Central memory CD8-positive, alpha-beta T cell (primary cell): Measurements from ENCODE around the gene CCNA2.

Experiments used
- ATAC-seq: fragments of 150-1000 bp; cut with Tn5 transposase; replicated peaks from 2 replicates; pipeline ENCODE4 v1.10.0; 2022; ENCODE audit warnings: mild to moderate bottlenecking, moderate FRiP score, moderate number of reproducible peaks; ENCODE audit not compliant: poor library complexity, severe bottlenecking; ENCODE audit errors: extremely low read depth
- DNase-seq, 2 donors: peaks; one replicate each; pipeline ENCODE4 v3.0.0; 2021; ENCODE audit warnings: low spot score in 2 of 2
- H3K27ac Mint-ChIP-seq: one replicate; pipeline ENCODE4 v1.8.0; 2022; ENCODE audit warnings: low read depth, mild to moderate bottlenecking, moderate library complexity, mixed read lengths
- H3K27me3 Mint-ChIP-seq: one replicate; pipeline ENCODE4 v1.8.0; 2022; ENCODE audit warnings: mixed read lengths
- H3K36me3 Mint-ChIP-seq: one replicate; pipeline ENCODE4 v1.8.0; 2022; ENCODE audit warnings: mild to moderate bottlenecking, moderate library complexity, mixed read lengths; ENCODE audit not compliant: insufficient read depth
- H3K4me1 Mint-ChIP-seq: one replicate; pipeline ENCODE4 v1.8.0; 2022; ENCODE audit warnings: mixed read lengths
- H3K4me3 Mint-ChIP-seq: one replicate; pipeline ENCODE4 v1.8.0; 2022; ENCODE audit warnings: mild to moderate bottlenecking, moderate library complexity, mixed read lengths
- H3K9me3 Mint-ChIP-seq: one replicate; pipeline ENCODE4 v1.8.0; 2022; ENCODE audit warnings: mixed read lengths

Gene CCNA2

GRCh38 chr4:121824171-121824527 lies 466 bp upstream of the CCNA2 start:
- H3K4me1 Mint-ChIP-seq: peaks cover 17% of the 10 kb centered on the region
- H3K27me3 Mint-ChIP-seq: no peaks in the 10 kb centered on the region
- peak overlapping the region; percentile 84 for H3K4me3 Mint-ChIP-seq
- ATAC-seq (no peak), DNase-seq (no peak)
- peak overlapping the region; percentile 83 for H3K27ac Mint-ChIP-seq
- peaks cover 4% of the 10 kb centered on the region for H3K36me3 Mint-ChIP-seq
- H3K9me3 Mint-ChIP-seq: no peaks in the 10 kb centered on the region

GRCh38 chr4:121822796-121823504 lies 733 bp downstream of the CCNA2 start:
- Mint-ChIP-seq H3K36me3 (peaks cover 8% of the 10 kb centered on the region), H3K4me1 (peaks cover 17% of the 10 kb centered on the region), H3K27ac (peak overlapping the region; percentile 83), H3K9me3 (no peaks in the 10 kb centered on the region), H3K4me3 (peak overlapping the region; percentile 84), H3K27me3 (no peaks in the 10 kb centered on the region)
- ATAC-seq (peak; percentile 19), DNase-seq (no peak)

GRCh38 chr4:121822047-121822446 lies 1.6 kb downstream of the CCNA2 start:
- peaks cover 17% of the 10 kb centered on the region for H3K4me1 Mint-ChIP-seq
- DNase-seq: no peak
- no peaks in the 10 kb centered on the region for H3K9me3 Mint-ChIP-seq
- no peak for ATAC-seq
- H3K4me3 Mint-ChIP-seq: peak overlapping the region; percentile 84
- peak overlapping the region; percentile 83 for H3K27ac Mint-ChIP-seq
- H3K36me3 Mint-ChIP-seq: peaks cover 12% of the 10 kb centered on the region
- H3K27me3 Mint-ChIP-seq: no peaks in the 10 kb centered on the region

GRCh38 chr4:121819216-121819965 lies 4.3 kb downstream of the CCNA2 start:
- DNase-seq (no peak), ATAC-seq (no peak)
- no peak overlapping the region for H3K4me3 Mint-ChIP-seq
- no peaks in the 10 kb centered on the region for H3K27me3 Mint-ChIP-seq
- peak overlapping the region; percentile 20 for H3K27ac Mint-ChIP-seq
- H3K9me3 Mint-ChIP-seq: no peaks in the 10 kb centered on the region
- peaks cover 21% of the 10 kb centered on the region for H3K36me3 Mint-ChIP-seq
- peaks cover 17% of the 10 kb centered on the region for H3K4me1 Mint-ChIP-seq

- Mint-ChIP-seq H3K9me3 (no peaks in the 10 kb centered on the region), H3K4me1 (peaks cover 12% of the 10 kb centered on the region), H3K27me3 (no peaks in the 10 kb centered on the region), H3K36me3 (peaks cover 23% of the 10 kb centered on the region), H3K27ac (no peak overlapping the region), H3K4me3 (no peak overlapping the region)
- DNase-seq (no peak), ATAC-seq (no peak)
These were observed 5.5 kb downstream of the CCNA2 start for GRCh38 chr4:121818215-121818614.

- no peak for ATAC-seq
- Mint-ChIP-seq H3K4me1 (peaks cover 12% of the 10 kb centered on the region), H3K36me3 (peaks cover 27% of the 10 kb centered on the region)
These were observed 6.0 kb downstream of the CCNA2 start for GRCh38 chr4:121817701-121818100.

GRCh38 chr4:121817006-121817405 lies 6.7 kb downstream of the CCNA2 start:
- H3K27me3 Mint-ChIP-seq: no peaks in the 10 kb centered on the region
- no peak for DNase-seq
- no peaks in the 10 kb centered on the region for H3K9me3 Mint-ChIP-seq
- H3K27ac Mint-ChIP-seq: no peak overlapping the region
- H3K4me1 Mint-ChIP-seq: peaks cover 10% of the 10 kb centered on the region
- peaks cover 31% of the 10 kb centered on the region for H3K36me3 Mint-ChIP-seq
- no peak for ATAC-seq
- no peak overlapping the region for H3K4me3 Mint-ChIP-seq

More at GRCh38 chr4:121817701-121818100, 6.0 kb downstream of the CCNA2 start:
- H3K27me3 Mint-ChIP-seq: no peaks in the 10 kb centered on the region
- H3K27ac Mint-ChIP-seq: no peak overlapping the region
- H3K9me3 Mint-ChIP-seq: no peaks in the 10 kb centered on the region
- DNase-seq: no peak
- H3K4me3 Mint-ChIP-seq: no peak overlapping the region

- Mint-ChIP-seq H3K4me1 (peaks cover 10% of the 10 kb centered on the region), H3K27ac (peak overlapping the region; percentile 68), H3K36me3 (peaks cover 50% of the 10 kb centered on the region), H3K4me3 (no peak overlapping the region), H3K9me3 (no peaks in the 10 kb centered on the region), H3K27me3 (no peaks in the 10 kb centered on the region)
- ATAC-seq: no peak
- no peak for DNase-seq
These were observed 8.9 kb downstream of the CCNA2 start for GRCh38 chr4:121814756-121815155.

- Mint-ChIP-seq H3K27me3 (no peaks in the 10 kb centered on the region), H3K36me3 (peaks cover 57% of the 10 kb centered on the region), H3K4me3 (no peak overlapping the region), H3K27ac (no peak overlapping the region), H3K4me1 (peaks cover 10% of the 10 kb centered on the region), H3K9me3 (no peaks in the 10 kb centered on the region)
- ATAC-seq: peak; percentile 80
- DNase-seq: no peak
These were observed 12.6 kb downstream of the CCNA2 start for GRCh38 chr4:121811122-121811521.

GRCh38 chr4:121806411-121806810 lies 17.3 kb downstream of the CCNA2 start:
- peaks cover 63% of the 10 kb centered on the region for H3K36me3 Mint-ChIP-seq
- H3K27me3 Mint-ChIP-seq: no peaks in the 10 kb centered on the region
- no peak overlapping the region for H3K27ac Mint-ChIP-seq
- no peak overlapping the region for H3K4me3 Mint-ChIP-seq
- H3K9me3 Mint-ChIP-seq: no peaks in the 10 kb centered on the region
- peaks cover 20% of the 10 kb centered on the region for H3K4me1 Mint-ChIP-seq
- no peak for DNase-seq
- no peak for ATAC-seq

GRCh38 chr4:121801715-121802075 lies 22.0 kb downstream of the CCNA2 start:
- Mint-ChIP-seq H3K27me3 (no peaks in the 10 kb centered on the region), H3K36me3 (peaks cover 43% of the 10 kb centered on the region), H3K9me3 (no peaks in the 10 kb centered on the region), H3K4me1 (peaks cover 44% of the 10 kb centered on the region), H3K27ac (peak overlapping the region; percentile 95), H3K4me3 (peak overlapping the region; percentile 87)
- DNase-seq: no peak
- no peak for ATAC-seq

- ATAC-seq (peak; percentile 75), DNase-seq (peak; percentile 94 to 96)
- Mint-ChIP-seq H3K4me3 (peak within 1 kb of the TSS; percentile 87), H3K27me3 (no peaks in the 10 kb centered on the region), H3K27ac (peak within 1 kb of the TSS; percentile 95), H3K36me3 (peaks cover 37% of the 10 kb centered on the region), H3K9me3 (no peaks in the 10 kb centered on the region), H3K4me1 (peaks cover 46% of the 10 kb centered on the region)
These were observed 22.5 kb downstream of the CCNA2 start, which contains the start of gene EXOSC9 for GRCh38 chr4:121800961-121801714. Gene EXOSC9 (plus strand): TSS chr4:121801323. CDS start chr4:121801425, 102 bp downstream.
